GM23248 (cell line): ENCODE results near the gene PLPPR1. TPM values are rescaled to one million over a fixed set of nuclear protein-coding genes. Genes with fewer than 3 reads are reported as not detected.
A peak's percentile ranks its signal among the peaks of the same experiment; 100 is the strongest.

Source experiments
- DNase-seq: peaks from one replicate; pipeline ENCODE4 v3.0.0-alpha.2; 2015
- H2AFZ ChIP-seq: fragments of 200-600 bp; sonication (generic); 2 replicates; pipeline ENCODE4 v1.6.1; 2016; ENCODE audit warnings: antibody characterized with exemption
- H3F3A ChIP-seq: fragments of 200-600 bp; sonication (generic); 2 replicates; pipeline ENCODE4 v1.6.1; 2016; ENCODE audit warnings: mild to moderate bottlenecking, antibody characterized with exemption, mixed run types; ENCODE audit not compliant: insufficient read depth
- H3K27ac ChIP-seq: fragments of 200-600 bp; sonication (generic); 2 replicates; pipeline ENCODE4 v1.5.1; 2016; ENCODE audit warnings: mild to moderate bottlenecking
- H3K27me3 ChIP-seq: fragments of 200-600 bp; sonication (generic); replicated peaks from 2 replicates; pipeline ENCODE4 v1.6.1; 2016; ENCODE audit warnings: mild to moderate bottlenecking; ENCODE audit not compliant: insufficient read depth
- H3K36me3 ChIP-seq: fragments of 200-600 bp; sonication (generic); 2 replicates; pipeline ENCODE4 v1.6.1; 2016; ENCODE audit warnings: low read depth, mild to moderate bottlenecking
- H3K4me1 ChIP-seq: fragments of 200-600 bp; sonication (generic); 2 replicates; pipeline ENCODE4 v1.6.1; 2016; ENCODE audit warnings: mild to moderate bottlenecking; ENCODE audit not compliant: insufficient read depth
- H3K4me2 ChIP-seq: fragments of 200-600 bp; sonication (generic); one replicate; pipeline ENCODE4 v1.6.1; 2016; ENCODE audit warnings: mild to moderate bottlenecking; ENCODE audit not compliant: unreplicated experiment
- H3K4me3 ChIP-seq: fragments of 200-600 bp; sonication (generic); 2 replicates; pipeline ENCODE4 v1.5.1; 2016; ENCODE audit warnings: mild to moderate bottlenecking
- H3K79me2 ChIP-seq: fragments of 200-600 bp; sonication (generic); 2 replicates; pipeline ENCODE4 v1.6.1; 2016; ENCODE audit warnings: mild to moderate bottlenecking; ENCODE audit not compliant: insufficient read depth
- H3K9ac ChIP-seq: fragments of 200-600 bp; sonication (generic); 2 replicates; pipeline ENCODE4 v1.6.1; 2016; ENCODE audit warnings: mild to moderate bottlenecking
- H3K9me2 ChIP-seq: fragments of 200-600 bp; sonication (generic); 2 replicates; pipeline ENCODE4 v1.6.1; 2016; ENCODE audit warnings: mixed run types, mild to moderate bottlenecking, moderate library complexity; ENCODE audit not compliant: insufficient read depth
- H3K9me3 ChIP-seq: fragments of 200-600 bp; sonication (generic); one replicate; pipeline ENCODE4 v1.6.1; 2017; ENCODE audit warnings: low read depth
- H4K20me1 ChIP-seq: fragments of 200-600 bp; sonication (generic); 2 replicates; pipeline ENCODE4 v1.6.0; 2016; ENCODE audit not compliant: insufficient read depth
- EZH2 ChIP-seq: fragments of 200-600 bp; sonication (generic); IDR thresholded peaks from 2 replicates; pipeline ENCODE4 v1.6.1; 2018; ENCODE audit warnings: antibody characterized with exemption, mild to moderate bottlenecking; ENCODE audit not compliant: insufficient read depth, poor library complexity, severe bottlenecking
- EZH2phosphoT487 ChIP-seq: fragments of 200-600 bp; sonication (generic); IDR thresholded peaks from 2 replicates; pipeline ENCODE4 v1.6.1; 2018; ENCODE audit warnings: antibody characterized with exemption, moderate library complexity, mild to moderate bottlenecking, low read depth; ENCODE audit not compliant: insufficient read depth
- WGBS, 2 experiments: methylation state at CpG; one replicate each; pipeline ENCODE4 v1.1.6; 2015 to 2017; ENCODE audit warnings: low lambda C conversion rate in 2 of 2, low coverage in 1 of 2; ENCODE audit errors: missing lambda C conversion rate in 2 of 2; 5-methylcytosine and 5-hydroxymethylcytosine counted together
- in situ Hi-C: fragments of 300-500 bp; cut with MboI; formaldehyde crosslinking; loops from 2 replicates; pipeline ENCODE4 v1.15.0; 2020
- polyA plus RNA-seq: library from polyadenylated mRNA; unstranded; fragments of >200 nt; fragmentation: Nextera tagmentation; extraction: Ambion mirVana; gene quantifications from 2 replicates; pipeline ENCODE4 v1.2.1, GENCODE V29; 2016
- total RNA-seq: library from RNA; depleted of rRNA; stranded (reverse); fragments of >200 nt; shearing (Covaris generic); gene quantifications from 2 replicates; pipeline ENCODE4 v1.2.3, GENCODE V29; 2014

PLPPR1 gene
- total and polyA plus RNA-seq, 2 experiments from 2014 or later, result not detected

DNA sequence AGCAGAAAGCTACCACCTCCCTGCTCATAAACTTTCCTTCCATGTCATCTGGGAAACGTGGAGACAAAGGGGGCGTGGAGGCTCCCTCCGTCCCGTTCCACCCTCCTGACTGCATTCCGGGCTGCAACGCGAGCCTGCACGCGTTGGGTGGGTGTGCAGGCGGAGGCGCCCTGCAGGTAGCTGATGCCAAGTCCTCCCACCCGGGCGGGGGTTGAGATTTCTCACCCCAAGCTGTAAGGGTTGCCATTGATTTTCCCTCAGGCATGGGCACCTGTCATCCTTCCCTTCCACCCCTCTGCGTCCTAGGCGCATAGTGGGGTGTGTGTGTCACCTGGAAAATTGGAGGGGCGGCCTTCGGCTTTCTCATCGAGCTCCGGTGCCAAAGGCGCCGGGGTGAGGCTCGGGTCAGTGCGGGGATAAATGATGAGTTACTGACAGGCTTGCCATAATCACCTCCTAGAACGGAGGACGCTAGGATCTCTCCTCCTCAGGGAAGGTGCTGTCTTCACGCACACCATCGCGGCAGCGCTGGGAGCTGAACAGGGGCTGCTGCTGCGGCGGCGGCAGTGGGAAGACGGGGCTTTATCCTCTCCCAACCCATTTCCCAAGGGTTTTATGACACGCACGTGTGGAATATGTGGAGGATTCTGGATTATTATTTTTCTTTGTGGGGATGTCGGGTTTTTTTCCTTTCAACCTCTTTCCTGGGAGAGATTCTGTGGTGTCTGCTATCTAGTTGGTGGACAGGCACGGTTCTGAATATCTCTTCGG lies 973 bp downstream of the PLPPR1 start:
- Histone ChIP-seq H3K4me2 (peak overlapping the region; percentile 81), H3K4me3 (peak overlapping the region; percentile 69), H3K4me1 (no peaks in the 10 kb centered on the region), H3K27me3 (peaks cover 25% of the 10 kb centered on the region; the same call in 1 of the 2 replicates), H3F3A (no peaks in the 10 kb centered on the region), H4K20me1 (no peaks in the 10 kb centered on the region), H3K79me2 (no peaks in the 10 kb centered on the region), H3K9me2 (no peaks in the 10 kb centered on the region), H3K9me3 (no peaks in the 10 kb centered on the region), H3K36me3 (no peaks in the 10 kb centered on the region), H3K9ac (no peak overlapping the region), H3K27ac (no peak overlapping the region), H2AFZ (peak overlapping the region; percentile 71)
- TF ChIP-seq EZH2phosphoT487, result no peak
- TF ChIP-seq EZH2, result no peak
- DNase-seq, result no peak
- in situ Hi-C loops, result no loop called here
- WGBS, 2 experiments, result 3% methylated on average over 38 of the region's 38 CpGs

DNA sequence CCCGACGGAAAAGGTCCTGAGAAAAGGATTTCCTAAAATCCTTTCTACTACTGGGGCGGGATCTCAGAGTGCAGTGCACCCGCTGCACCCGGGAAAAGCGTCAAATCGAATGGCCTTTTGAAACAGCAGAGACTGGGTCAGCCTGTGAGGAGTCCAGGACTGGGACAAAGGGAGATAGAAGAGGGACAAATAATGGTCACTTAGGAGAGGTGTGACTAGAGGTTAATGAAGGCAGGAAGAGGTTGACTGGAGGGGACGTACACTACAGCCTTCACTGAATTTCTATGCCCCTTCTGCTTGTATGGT lies 1.5 kb downstream of the PLPPR1 start:
- no peaks in the 10 kb centered on the region for H3K4me1 ChIP-seq
- WGBS, 2 experiments, result 20 to 21% methylated on average over 8 of the region's 8 CpGs
- no peaks in the 10 kb centered on the region for H3K36me3 ChIP-seq
- H3K79me2 ChIP-seq, result no peaks in the 10 kb centered on the region
- no peak overlapping the region for H3K4me2 ChIP-seq
- no peak overlapping the region for H3K4me3 ChIP-seq
- no peak overlapping the region for H2AFZ ChIP-seq
- H3K27ac ChIP-seq, result no peak overlapping the region
- no peaks in the 10 kb centered on the region for H3K9me2 ChIP-seq
- H3K9ac ChIP-seq, result no peak overlapping the region
- peaks cover 25% of the 10 kb centered on the region; the same call in 1 of the 2 replicates for H3K27me3 ChIP-seq
- DNase-seq, result no peak
- no peak for TF ChIP-seq EZH2
- no peak for TF ChIP-seq EZH2phosphoT487
- no peaks in the 10 kb centered on the region for H4K20me1 ChIP-seq
- no peaks in the 10 kb centered on the region for H3K9me3 ChIP-seq
- no peaks in the 10 kb centered on the region for H3F3A ChIP-seq
- in situ Hi-C loops, result no loop called here

DNA sequence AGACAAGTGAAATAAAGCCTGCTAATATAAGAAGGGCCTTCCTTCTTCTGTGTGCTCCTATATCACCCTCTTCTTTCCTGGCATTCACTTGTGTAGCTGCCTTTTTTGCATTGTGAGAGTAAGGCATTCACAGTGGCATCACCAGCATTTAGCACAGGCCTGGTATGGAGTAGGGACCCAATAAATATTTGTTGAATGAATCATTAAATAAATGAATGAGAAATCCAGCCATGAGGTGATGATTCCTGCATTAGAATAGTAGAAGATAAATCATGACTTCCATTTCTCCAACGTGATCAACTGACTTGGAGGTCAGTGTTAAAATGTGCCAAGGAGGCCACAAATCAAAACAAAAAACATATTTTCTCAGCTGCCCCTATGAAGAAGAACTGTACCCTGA lies 3.9 kb downstream of the PLPPR1 start:
- Histone ChIP-seq H3K27me3 (peaks cover 25% of the 10 kb centered on the region; the same call in 1 of the 2 replicates), H3K9ac (no peak overlapping the region)
- in situ Hi-C loops, result no loop called here

DNA sequence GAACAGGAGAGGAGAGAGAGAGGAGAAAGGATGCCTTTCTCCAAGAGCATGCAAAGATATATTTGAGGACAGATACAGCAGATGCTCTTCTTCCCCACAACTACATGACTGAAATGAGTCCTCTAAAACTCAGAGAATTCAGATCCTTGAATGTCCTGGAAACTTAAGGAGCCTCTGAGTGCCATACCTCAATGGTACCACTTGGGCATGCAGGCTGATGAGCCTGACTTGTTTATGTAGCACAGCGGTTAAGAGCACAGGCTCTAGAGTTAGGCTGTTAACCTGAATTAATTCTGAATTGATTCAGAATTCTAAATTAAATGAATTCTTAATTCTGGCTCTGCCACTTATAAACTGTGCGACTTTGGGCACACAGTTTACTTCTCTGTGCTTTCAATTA lies 5.7 kb downstream of the PLPPR1 start:
- Histone ChIP-seq H3K27ac (no peak overlapping the region), H3K79me2 (no peaks in the 10 kb centered on the region), H3K9me3 (no peaks in the 10 kb centered on the region), H2AFZ (no peak overlapping the region), H3F3A (no peaks in the 10 kb centered on the region), H3K36me3 (no peaks in the 10 kb centered on the region), H3K9ac (no peak overlapping the region), H3K9me2 (no peaks in the 10 kb centered on the region), H3K4me1 (no peaks in the 10 kb centered on the region), H3K27me3 (peaks cover 21% of the 10 kb centered on the region; the same call in 1 of the 2 replicates), H4K20me1 (no peaks in the 10 kb centered on the region), H3K4me2 (no peak overlapping the region), H3K4me3 (no peak overlapping the region)
- DNase-seq, result no peak
- TF ChIP-seq EZH2 (no peak), EZH2phosphoT487 (no peak)
- in situ Hi-C loops, result no loop called here
- 20 to 25% methylated on average over 2 of the region's 2 CpGs for WGBS, 2 experiments

More for the DNA sequence above, 3.9 kb downstream of the PLPPR1 start:
- H3K9me3 ChIP-seq, result no peaks in the 10 kb centered on the region
- no peaks in the 10 kb centered on the region for H3K79me2 ChIP-seq
- H3K4me1 ChIP-seq, result no peaks in the 10 kb centered on the region
- H3K4me3 ChIP-seq, result no peak overlapping the region
- H3K36me3 ChIP-seq, result no peaks in the 10 kb centered on the region
- 26 to 38% methylated on average over 1 of the region's 1 CpG for WGBS, 2 experiments
- H3K27ac ChIP-seq, result no peak overlapping the region
- no peaks in the 10 kb centered on the region for H3K9me2 ChIP-seq
- no peak for DNase-seq
- H3K4me2 ChIP-seq, result no peak overlapping the region
- H4K20me1 ChIP-seq, result no peaks in the 10 kb centered on the region
- no peak overlapping the region for H2AFZ ChIP-seq
- H3F3A ChIP-seq, result no peaks in the 10 kb centered on the region
- TF ChIP-seq EZH2 (no peak), EZH2phosphoT487 (no peak)
